K562 (cell line): ENCODE measurements around the gene GADD45G. TPM values are rescaled to one million over a fixed set of nuclear protein-coding genes. Genes with fewer than 3 reads are reported as not detected.

ENCODE experiments used
- ATAC-seq: fragments of 200-7000 bp; cut with Tn5 transposase; 3 replicates; pipeline ENCODE4 v1.9.1; 2020; ENCODE audit warnings: moderate library complexity
- BruUV-seq: library from RNA; stranded (reverse); fragments of 400-500 nt; replicated peaks from 2 replicates; lab custom pipeline; 2021; lab: Mats Ljungman, UMichigan
- CTCF ChIA-PET: fragments of 300-600 bp; formaldehyde crosslinking; extraction: SDS; loops from one replicate; lab custom pipeline; 2021; ENCODE audit warnings: low intra/inter-chr PET ratio; lab: Yijun Ruan, JAX
- POLR2A ChIA-PET: fragments of 300-600, 350-650 bp; sonication (Branson Sonifier 250); formaldehyde crosslinking; extraction: SDS; loops from one replicate; lab custom pipeline; 2021; ENCODE audit warnings: antibody characterized with exemption, inconsistent platforms; lab: Yijun Ruan, JAX
- DNase-seq, 4 experiments: peaks; one replicate each; pipeline versions ENCODE4 v3.0.0 to v3.0.0-alpha.2; 2011 to 2018; ENCODE audit warnings: low spot score in 3 of 4, mixed read lengths in 3 of 4; ENCODE audit errors: extremely low read depth in 1 of 4
- FAIRE-seq: peaks from 2 replicates; lab custom pipeline; 2011; peaks lifted over from hg19 to GRCh38; lab: Jason Lieb, UNC
- H2AFZ ChIP-seq: 2 replicates; pipeline ENCODE4 v1.6.0; 2011; ENCODE audit warnings: low read depth, low read length, control low read depth, inconsistent platforms
- H3K27ac ChIP-seq: fragments of 200-600 bp; 3 replicates; pipeline ENCODE4 v1.8.0; 2011; ENCODE audit warnings: low read depth, mild to moderate bottlenecking, control low read depth, inconsistent platforms, low read length, moderate library complexity, mixed read lengths; ENCODE audit errors: extremely low read depth
- H3K27me3 ChIP-seq, 2 experiments: fragments of 300-600 bp in 1 of 2; 2 replicates in 1 of 2; 3 replicates in 1 of 2; pipeline versions ENCODE4 v1.6.0 to v1.8.0; 2011; ENCODE audit warnings: inconsistent platforms in 2 of 2, low read length in 2 of 2, mild to moderate bottlenecking in 1 of 2, mixed read lengths in 1 of 2, moderate library complexity in 1 of 2; ENCODE audit not compliant: control insufficient read depth in 2 of 2, insufficient read depth in 2 of 2
- H3K36me3 ChIP-seq: fragments of 300-600 bp; 3 replicates; pipeline ENCODE4 v1.8.0; 2011; ENCODE audit warnings: mild to moderate bottlenecking, low read length, inconsistent platforms; ENCODE audit not compliant: control insufficient read depth, insufficient read depth
- H3K4me1 ChIP-seq, 2 experiments: fragments of 200-600 bp in 1 of 2; replicated peaks in 1 of 2; 2 replicates in 1 of 2; 3 replicates in 1 of 2; pipeline versions ENCODE4 v1.5.1 to v1.8.0; 2011; ENCODE audit warnings: inconsistent platforms in 2 of 2, low read length in 2 of 2, mild to moderate bottlenecking in 1 of 2, mixed read lengths in 1 of 2, moderate library complexity in 1 of 2; ENCODE audit not compliant: control insufficient read depth in 2 of 2, insufficient read depth in 2 of 2
- H3K4me2 ChIP-seq: 2 replicates; pipeline ENCODE4 v1.6.1; 2011; ENCODE audit warnings: low read length, control low read depth, inconsistent platforms, mixed read lengths; ENCODE audit not compliant: insufficient read depth
- H3K4me3 ChIP-seq: fragments of 200-600 bp; sonication (generic), shearing (Covaris generic); 2 replicates; pipeline ENCODE4 v1.5.1; 2016; ENCODE audit warnings: control low read depth, inconsistent platforms
- H3K79me2 ChIP-seq: fragments of 200-600 bp; 3 replicates; pipeline ENCODE4 v1.8.0; 2011; ENCODE audit warnings: low read length, inconsistent platforms; ENCODE audit not compliant: control insufficient read depth, insufficient read depth
- H3K9ac ChIP-seq, 2 experiments: 2 replicates each; pipeline versions ENCODE4 v1.6.0 to v1.6.1; 2011; ENCODE audit warnings: low read depth in 2 of 2, low read length in 2 of 2, control low read depth in 1 of 2, inconsistent platforms in 1 of 2, mild to moderate bottlenecking in 1 of 2, mixed read lengths in 1 of 2; ENCODE audit not compliant: insufficient read depth in 1 of 2
- H3K9me1 ChIP-seq: one replicate; pipeline ENCODE4 v1.6.0; 2011; ENCODE audit warnings: inconsistent platforms, mild to moderate bottlenecking, low read length, moderate library complexity; ENCODE audit not compliant: control insufficient read depth, insufficient read depth
- H3K9me3 ChIP-seq: replicated peaks from 2 replicates; pipeline ENCODE4 v1.5.1; 2011; ENCODE audit warnings: low read depth, low read length, inconsistent platforms; ENCODE audit not compliant: control insufficient read depth, insufficient read depth
- H4K20me1 ChIP-seq: replicated peaks from 2 replicates; pipeline ENCODE4 v1.6.1; 2011; ENCODE audit warnings: low read length, inconsistent platforms, mixed read lengths; ENCODE audit not compliant: control insufficient read depth, insufficient read depth
- BCL6 ChIP-seq: fragments of 250-450 bp; sonication (Bioruptor Pico); IDR thresholded peaks from 2 replicates; pipeline ENCODE4 v1.4.0; 2020
- BRD4 ChIP-seq: fragments of 200-600 bp; sonication (generic); IDR thresholded peaks from 2 replicates; pipeline ENCODE4 v1.6.1; 2017; ENCODE audit warnings: inconsistent platforms
- CCNT2 ChIP-seq: IDR thresholded peaks from 2 replicates; pipeline ENCODE4 v1.6.1; 2011; ENCODE audit warnings: borderline replicate concordance, low read depth, mild to moderate bottlenecking, moderate library complexity, mixed read lengths, low read length; ENCODE audit not compliant: insufficient read length; ENCODE audit errors: extremely low read depth
- DMBX1 ChIP-seq: fragments of 250-450 bp; sonication (Bioruptor Pico); IDR thresholded peaks from 2 replicates; pipeline ENCODE4 v1.8.0; 2022; ENCODE audit warnings: inconsistent platforms, mild to moderate bottlenecking, moderate library complexity, borderline replicate concordance
- FOXO4 ChIP-seq: fragments of 450-650 bp; formaldehyde crosslinking; IDR thresholded peaks from 2 replicates; pipeline ENCODE4 v1.4.0; 2020; ENCODE audit warnings: mild to moderate bottlenecking, moderate library complexity
- IFI16 ChIP-seq: fragments of 250-450 bp; sonication (Bioruptor Pico); IDR thresholded peaks from 2 replicates; pipeline ENCODE4 v2.1.2; 2022; ENCODE audit warnings: mild to moderate bottlenecking, inconsistent platforms
- RBM14 ChIP-seq: fragments of 200-400 bp; formaldehyde crosslinking; IDR thresholded peaks from 2 replicates; pipeline ENCODE4 v1.6.1; 2018; ENCODE audit warnings: low read depth, mild to moderate bottlenecking, low read length, moderate library complexity, borderline replicate concordance; ENCODE audit not compliant: insufficient read depth
- RFX7 ChIP-seq: fragments of 250-450 bp; sonication (Bioruptor Pico); IDR thresholded peaks from 2 replicates; pipeline ENCODE4 v1.5.1; 2021; ENCODE audit warnings: mild to moderate bottlenecking
- SAFB ChIP-seq: fragments of 200-400 bp; formaldehyde crosslinking; IDR thresholded peaks from 2 replicates; pipeline ENCODE4 v1.6.1; 2017; ENCODE audit warnings: low read depth, low read length, borderline replicate concordance
- STAT6 ChIP-seq: sonication (generic); formaldehyde crosslinking; IDR thresholded peaks from 2 replicates; pipeline ENCODE4 v1.8.1; 2023; ENCODE audit warnings: mild to moderate bottlenecking, missing genetic modification reagents
- TCF7 ChIP-seq: sonication (generic); IDR thresholded peaks from 2 replicates; pipeline ENCODE4 v1.6.1; 2016; ENCODE audit warnings: antibody characterized with exemption, borderline replicate concordance
- TCF7L2 ChIP-seq: fragments of 150-350 bp; IDR thresholded peaks from 2 replicates; pipeline ENCODE4 v1.6.1; 2016; ENCODE audit warnings: low read depth, mild to moderate bottlenecking, low read length, moderate library complexity
- TFAM ChIP-seq: fragments of 250-450 bp; sonication (Bioruptor Pico); conservative IDR thresholded peaks from 2 replicates; pipeline ENCODE4 v1.5.0; 2021; ENCODE audit warnings: mild to moderate bottlenecking, moderate library complexity
- ZBED1 ChIP-seq: IDR thresholded peaks from 2 replicates; pipeline ENCODE4 v1.6.1; 2014
- ZNF217 ChIP-seq: sonication (generic); formaldehyde crosslinking; IDR thresholded peaks from 2 replicates; pipeline ENCODE4 v1.8.0; 2022; ENCODE audit warnings: mild to moderate bottlenecking, missing genetic modification reagents
- ZNF239 ChIP-seq: fragments of 250-450 bp; sonication (Bioruptor Pico); IDR thresholded peaks from 2 replicates; pipeline ENCODE4 v1.4.0; 2020; ENCODE audit warnings: mild to moderate bottlenecking
- ZNF668 ChIP-seq: fragments of 250-450 bp; sonication (Bioruptor Pico); IDR thresholded peaks from 2 replicates; pipeline ENCODE4 v1.8.0; 2022; ENCODE audit warnings: mild to moderate bottlenecking, inconsistent platforms
- WGBS: fragments of 100-300 bp; shearing (Covaris generic); methylation state at CpG from one replicate; pipeline ENCODE4 v1.1.6; 2016; ENCODE audit warnings: low coverage, mixed read lengths; ENCODE audit not compliant: insufficient coverage; ENCODE audit errors: missing lambda C conversion rate; 5-methylcytosine and 5-hydroxymethylcytosine counted together
- in situ Hi-C: fragments of 300-500 bp; cut with MboI; formaldehyde crosslinking; loops from 4 replicates; pipeline ENCODE4 v1.15.0; 2018; ENCODE audit warnings: inconsistent platforms, mixed read lengths
- intact Hi-C: fragments of 100-400 bp; cut with micrococcal nuclease; formaldehyde crosslinking; loops from 2 replicates; pipeline ENCODE4 v1.14.2; 2022
- polyA plus RNA-seq, 8 experiments: library from polyadenylated mRNA; depleted of rRNA in 4 of 8; stranded (reverse) in 5 of 8; unstranded in 3 of 8; fragments of >200 nt; fragmentation: Nextera tagmentation in 2 of 8; fragmentation: Illumina TruSeq in 1 of 8; extraction: Ambion mirVana in 2 of 8; extraction: Trizol in 1 of 8; gene quantifications; 2 replicates each; pipeline versions ENCODE4 v1.2.1 to v1.2.3, GENCODE V29; 2011 to 2014; ENCODE audit warnings: inconsistent platforms in 1 of 8, missing spikeins in 1 of 8
- total RNA-seq, 7 experiments: library from RNA; depleted of rRNA in 6 of 7; stranded (reverse); fragments of >200 nt in 6 of 7; fragmentation: Illumina TruSeq in 2 of 7; extraction: Trizol in 2 of 7; gene quantifications; 2 replicates each; pipeline versions ENCODE4 v1.2.1 to v1.2.3, GENCODE V29; 2011 to 2021; ENCODE audit warnings: low replicate concordance in 1 of 7

Gene GADD45G
- total and polyA plus RNA-seq, 9 of the 15 experiments (the other 6 are each of a cell fraction or from before 2014, with no cell fraction given) = 0.20 to 0.34 TPM; not detected in 7

GRCh38 chr9:89637787-89638186 is 33.0 kb downstream of the GADD45G start:
- intact Hi-C loops = no loop called here
- in situ Hi-C loops = no loop called here
- no peak for FAIRE-seq
- H3K4me2 ChIP-seq = no peak overlapping the region
- no peaks in the 10 kb centered on the region for H3K36me3 ChIP-seq
- POLR2A ChIA-PET = no interaction called here
- no TSS peak for BruUV-seq
- H3K79me2 ChIP-seq = no peaks in the 10 kb centered on the region
- H3K4me3 ChIP-seq = no peak overlapping the region
- CTCF ChIA-PET = no interaction called here
- no peak overlapping the region for H3K9ac ChIP-seq
- no peaks in the 10 kb centered on the region; a peak in 1 of 5 replicates for H3K4me1 ChIP-seq
- H2AFZ ChIP-seq = no peak overlapping the region
- 0% methylated on average over 5 of the region's 6 CpGs for WGBS
- no peak overlapping the region for H3K27ac ChIP-seq
- no peaks in the 10 kb centered on the region for H3K9me3 ChIP-seq
- no peaks in the 10 kb centered on the region for H3K9me1 ChIP-seq
- no peaks in the 10 kb centered on the region for H4K20me1 ChIP-seq
- DNase-seq = no peak
- no peak for ATAC-seq
- H3K27me3 ChIP-seq = peaks cover 0 to 33% of the 10 kb centered on the region in 2 experiments; a peak in 2 of 5 replicates
- no peak for TF ChIP-seq ZNF668 (CRISPR knock-in tag)
- no peak for TF ChIP-seq CCNT2
- TF ChIP-seq RFX7 (CRISPR knock-in tag) = no peak
- TF ChIP-seq BCL6 (CRISPR knock-in tag) = no peak
- no peak for TF ChIP-seq TFAM (CRISPR knock-in tag)
- TF ChIP-seq ZNF239 (CRISPR knock-in tag) = no peak
- no peak for TF ChIP-seq RBM14
- TF ChIP-seq IFI16 = no peak
- no peak for TF ChIP-seq TCF7L2
- no peak for TF ChIP-seq SAFB
- TF ChIP-seq ZNF217 = no peak
- TF ChIP-seq BRD4 = no peak
- TF ChIP-seq TCF7 = no peak
- no peak for TF ChIP-seq ZBED1
- no peak for TF ChIP-seq FOXO4 (CRISPR knock-in tag)
- TF ChIP-seq STAT6 (CRISPR knock-in tag) = no peak
- no peak for TF ChIP-seq DMBX1 (CRISPR knock-in tag)
